Astrocyte (in vitro differentiated cells and primary cell): ENCODE results near the gene CLSTN3. TPM values are rescaled to one million over a fixed set of nuclear protein-coding genes. Genes with fewer than 3 reads are reported as not detected.

Source experiments
- DNase-seq: peaks from one replicate; pipeline ENCODE4 v3.0.0-alpha.2; 2010; ENCODE audit warnings: low read depth
- FAIRE-seq: peaks from 2 replicates; lab custom pipeline; 2011; peaks lifted over from hg19 to GRCh38; lab: Jason Lieb, UNC
- H2AFZ ChIP-seq: 2 replicates; pipeline ENCODE4 v1.6.0; 2012; ENCODE audit warnings: low read depth, low read length, inconsistent platforms
- H3K27ac ChIP-seq: 2 replicates; pipeline ENCODE4 v1.5.1; 2011; ENCODE audit warnings: low read depth, low read length, inconsistent platforms
- H3K27me3 ChIP-seq: 2 replicates; pipeline ENCODE4 v1.6.0; 2011; ENCODE audit warnings: low read length, inconsistent platforms; ENCODE audit not compliant: insufficient read depth
- H3K36me3 ChIP-seq: 2 replicates; pipeline ENCODE4 v1.5.1; 2011; ENCODE audit warnings: low read length, inconsistent platforms; ENCODE audit not compliant: insufficient read depth
- H3K4me1 ChIP-seq: 2 replicates; pipeline ENCODE4 v1.5.1; 2011; ENCODE audit warnings: low read length, inconsistent platforms; ENCODE audit not compliant: insufficient read depth
- H3K4me2 ChIP-seq: 2 replicates; pipeline ENCODE4 v1.6.0; 2012; ENCODE audit warnings: low read length, inconsistent platforms
- H3K4me3 ChIP-seq: 2 replicates; pipeline ENCODE4 v1.5.1; 2011; ENCODE audit warnings: low read depth, mild to moderate bottlenecking, low read length, inconsistent platforms; ENCODE audit not compliant: insufficient read depth
- H3K79me2 ChIP-seq: 2 replicates; pipeline ENCODE4 v1.6.0; 2012; ENCODE audit warnings: mild to moderate bottlenecking, low read length, inconsistent platforms; ENCODE audit not compliant: insufficient read depth
- H3K9ac ChIP-seq: 2 replicates; pipeline ENCODE4 v1.6.0; 2012; ENCODE audit warnings: mild to moderate bottlenecking, low read length, inconsistent platforms
- H3K9me3 ChIP-seq: 2 replicates; pipeline ENCODE4 v1.5.1; 2012; ENCODE audit warnings: low read depth, mild to moderate bottlenecking, low read length, inconsistent platforms; ENCODE audit not compliant: insufficient read depth
- H4K20me1 ChIP-seq: 2 replicates; pipeline ENCODE4 v1.6.0; 2012; ENCODE audit warnings: low read length, inconsistent platforms; ENCODE audit not compliant: insufficient read depth
- H3K27ac Mint-ChIP-seq: one replicate; pipeline ENCODE4 v1.8.0; 2021; ENCODE audit warnings: mild to moderate bottlenecking, mixed read lengths; ENCODE audit not compliant: unreplicated experiment
- H3K27me3 Mint-ChIP-seq: one replicate; pipeline ENCODE4 v1.8.0; 2021; ENCODE audit warnings: low read depth, mixed read lengths; ENCODE audit not compliant: unreplicated experiment
- H3K36me3 Mint-ChIP-seq: one replicate; pipeline ENCODE4 v1.8.0; 2021; ENCODE audit warnings: low read depth, mixed read lengths; ENCODE audit not compliant: unreplicated experiment
- H3K4me1 Mint-ChIP-seq: one replicate; pipeline ENCODE4 v1.8.0; 2021; ENCODE audit warnings: low read depth, mixed read lengths; ENCODE audit not compliant: unreplicated experiment
- H3K4me3 Mint-ChIP-seq: one replicate; pipeline ENCODE4 v1.8.0; 2021; ENCODE audit warnings: mild to moderate bottlenecking, moderate library complexity, mixed read lengths; ENCODE audit not compliant: unreplicated experiment
- H3K9me3 Mint-ChIP-seq: one replicate; pipeline ENCODE4 v1.8.0; 2021; ENCODE audit warnings: mild to moderate bottlenecking, mixed read lengths; ENCODE audit not compliant: unreplicated experiment
- EZH2 ChIP-seq: IDR thresholded peaks from 2 replicates; pipeline ENCODE4 v1.6.1; 2012; ENCODE audit warnings: mild to moderate bottlenecking, low read length, inconsistent platforms; ENCODE audit not compliant: insufficient read depth
- total RNA-seq: library from RNA; stranded (reverse); gene quantifications from 2 replicates; pipeline ENCODE4 v1.2.1, GENCODE V29; 2021
- TF ChIP-seq, protein P1 (sequence below): IDR thresholded peaks from 2 replicates; pipeline ENCODE4 v1.5.1; 2011; ENCODE audit warnings: low read depth, mild to moderate bottlenecking, inconsistent platforms, low read length, moderate library complexity; ENCODE audit not compliant: insufficient read depth

Gene CLSTN3
- total RNA-seq, 1 donor from 2014 or later = 29.6 TPM

DNA sequence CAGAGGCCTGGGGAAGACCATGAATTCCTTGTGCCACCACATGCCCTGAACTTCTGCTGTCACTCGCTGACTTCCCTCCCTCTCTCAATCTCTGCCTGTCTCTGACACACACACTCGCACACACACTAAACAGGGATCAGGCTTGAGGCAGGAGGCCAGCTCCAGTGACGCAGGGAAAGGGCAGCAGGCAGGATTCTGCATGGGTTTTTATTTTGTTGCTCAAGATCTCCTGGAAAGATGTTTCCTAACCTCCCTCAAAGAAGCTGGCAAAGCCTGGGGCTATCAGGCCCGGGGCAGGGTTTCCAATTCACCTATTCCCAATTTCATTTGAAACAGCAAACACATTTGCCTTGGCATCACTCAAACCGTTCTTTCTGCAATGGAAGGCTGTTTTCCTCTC, 31.6 kb downstream of the CLSTN3 start:
- FAIRE-seq = no peak
- no peak for DNase-seq

DNA sequence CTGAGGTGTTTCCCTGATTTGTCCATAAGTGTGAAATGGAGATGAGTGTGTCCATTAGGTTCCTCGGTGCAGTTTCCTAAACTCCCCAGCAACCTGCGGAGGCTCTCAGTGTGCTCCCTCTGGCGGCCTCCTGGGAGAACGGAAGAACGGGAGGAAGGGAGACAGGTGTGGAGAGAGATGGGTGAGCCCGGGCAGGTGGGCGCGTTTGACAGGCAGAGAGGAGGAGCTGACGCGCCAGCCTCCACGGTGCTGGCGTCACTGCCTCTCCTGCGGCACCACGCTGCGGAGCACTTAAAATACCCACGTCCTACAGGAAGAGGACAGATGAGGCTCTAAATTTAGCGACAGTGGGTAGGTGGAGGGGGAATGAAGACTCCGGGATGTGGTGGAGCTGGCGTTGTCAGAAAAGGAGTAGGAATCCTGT, 32.5 kb downstream of the CLSTN3 start:
- H3K9me3 ChIP-seq = no peaks in the 10 kb centered on the region
- no peak for DNase-seq
- H3K79me2 ChIP-seq = no peaks in the 10 kb centered on the region
- peaks cover 2% of the 10 kb centered on the region for H3K27me3 ChIP-seq
- H3K27ac Mint-ChIP-seq = no peak overlapping the region
- no peaks in the 10 kb centered on the region for H3K4me1 ChIP-seq
- no peaks in the 10 kb centered on the region for H4K20me1 ChIP-seq
- H3K4me2 ChIP-seq = no peak overlapping the region
- no peak overlapping the region for H3K27ac ChIP-seq
- FAIRE-seq = no peak
- H3K4me1 Mint-ChIP-seq = no peaks in the 10 kb centered on the region
- TF ChIP-seq EZH2 = no peak
- TF ChIP-seq, protein P1, sequence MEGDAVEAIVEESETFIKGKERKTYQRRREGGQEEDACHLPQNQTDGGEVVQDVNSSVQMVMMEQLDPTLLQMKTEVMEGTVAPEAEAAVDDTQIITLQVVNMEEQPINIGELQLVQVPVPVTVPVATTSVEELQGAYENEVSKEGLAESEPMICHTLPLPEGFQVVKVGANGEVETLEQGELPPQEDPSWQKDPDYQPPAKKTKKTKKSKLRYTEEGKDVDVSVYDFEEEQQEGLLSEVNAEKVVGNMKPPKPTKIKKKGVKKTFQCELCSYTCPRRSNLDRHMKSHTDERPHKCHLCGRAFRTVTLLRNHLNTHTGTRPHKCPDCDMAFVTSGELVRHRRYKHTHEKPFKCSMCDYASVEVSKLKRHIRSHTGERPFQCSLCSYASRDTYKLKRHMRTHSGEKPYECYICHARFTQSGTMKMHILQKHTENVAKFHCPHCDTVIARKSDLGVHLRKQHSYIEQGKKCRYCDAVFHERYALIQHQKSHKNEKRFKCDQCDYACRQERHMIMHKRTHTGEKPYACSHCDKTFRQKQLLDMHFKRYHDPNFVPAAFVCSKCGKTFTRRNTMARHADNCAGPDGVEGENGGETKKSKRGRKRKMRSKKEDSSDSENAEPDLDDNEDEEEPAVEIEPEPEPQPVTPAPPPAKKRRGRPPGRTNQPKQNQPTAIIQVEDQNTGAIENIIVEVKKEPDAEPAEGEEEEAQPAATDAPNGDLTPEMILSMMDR = peak; percentile 21
- no peak overlapping the region for H3K9ac ChIP-seq
- no peak overlapping the region for H2AFZ ChIP-seq
- H3K9me3 Mint-ChIP-seq = peaks cover 16% of the 10 kb centered on the region
- no peaks in the 10 kb centered on the region for H3K36me3 ChIP-seq
- H3K27me3 Mint-ChIP-seq = peaks cover 33% of the 10 kb centered on the region
- H3K36me3 Mint-ChIP-seq = peaks cover 3% of the 10 kb centered on the region
- H3K4me3 ChIP-seq = no peak overlapping the region
- H3K4me3 Mint-ChIP-seq = no peak overlapping the region

More for the DNA sequence above, 31.6 kb downstream of the CLSTN3 start:
- no peak for TF ChIP-seq EZH2
- TF ChIP-seq, protein P1 = no peak
- no peak overlapping the region for H3K4me3 Mint-ChIP-seq
- no peak overlapping the region for H2AFZ ChIP-seq
- no peak overlapping the region for H3K4me3 ChIP-seq
- no peaks in the 10 kb centered on the region for H4K20me1 ChIP-seq
- H3K9me3 ChIP-seq = no peaks in the 10 kb centered on the region
- no peaks in the 10 kb centered on the region for H3K36me3 ChIP-seq
- peaks cover 6% of the 10 kb centered on the region for H3K36me3 Mint-ChIP-seq
- H3K4me2 ChIP-seq = no peak overlapping the region
- peaks cover 33% of the 10 kb centered on the region for H3K27me3 Mint-ChIP-seq
- H3K4me1 ChIP-seq = no peaks in the 10 kb centered on the region
- H3K27me3 ChIP-seq = peaks cover 2% of the 10 kb centered on the region
- H3K9ac ChIP-seq = no peak overlapping the region
- no peaks in the 10 kb centered on the region for H3K4me1 Mint-ChIP-seq
- peaks cover 13% of the 10 kb centered on the region for H3K9me3 Mint-ChIP-seq
- H3K79me2 ChIP-seq = no peaks in the 10 kb centered on the region
- no peak overlapping the region for H3K27ac Mint-ChIP-seq
- H3K27ac ChIP-seq = no peak overlapping the region

DNA sequence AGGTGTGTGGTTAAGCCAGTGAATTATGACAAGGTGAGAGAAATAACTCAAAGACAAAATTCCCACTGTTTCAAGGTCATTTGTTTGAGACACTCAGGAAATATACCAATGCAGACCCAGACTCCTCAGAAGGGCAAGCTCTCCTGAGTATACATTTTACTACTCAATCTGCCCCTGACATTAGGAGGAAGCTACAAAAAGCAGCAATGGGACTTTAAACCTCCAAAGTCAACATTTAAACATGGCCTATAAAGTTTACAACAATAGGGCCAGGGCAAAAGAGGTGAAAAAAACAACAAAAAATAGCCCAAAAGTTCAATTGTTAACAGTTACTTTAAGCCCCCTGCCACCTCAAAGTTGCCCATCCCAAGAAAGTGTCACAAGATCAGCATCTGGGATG, 39.8 kb downstream of the CLSTN3 start:
- H3K36me3 Mint-ChIP-seq = no peaks in the 10 kb centered on the region
- Histone ChIP-seq H3K79me2 (no peaks in the 10 kb centered on the region), H3K4me2 (no peak overlapping the region), H4K20me1 (no peaks in the 10 kb centered on the region), H3K4me1 (no peaks in the 10 kb centered on the region), H3K9ac (no peak overlapping the region), H3K4me3 (no peak overlapping the region), H3K36me3 (no peaks in the 10 kb centered on the region), H3K9me3 (peaks cover 16% of the 10 kb centered on the region), H2AFZ (no peak overlapping the region), H3K27ac (no peak overlapping the region), H3K27me3 (no peaks in the 10 kb centered on the region)
- DNase-seq (no peak), FAIRE-seq (no peak)
- no peak overlapping the region for H3K4me3 Mint-ChIP-seq
- no peak overlapping the region for H3K27ac Mint-ChIP-seq
- TF ChIP-seq EZH2 = no peak
- TF ChIP-seq, protein P1 = no peak
- H3K9me3 Mint-ChIP-seq = peaks cover 21% of the 10 kb centered on the region
- H3K27me3 Mint-ChIP-seq = peaks cover 2% of the 10 kb centered on the region
- H3K4me1 Mint-ChIP-seq = no peaks in the 10 kb centered on the region
